PFSK-1 (cell line): ENCODE data around the gene TACR1.

ENCODE experiments used
- POLR2AphosphoS5 ChIP-seq: IDR thresholded peaks from 2 replicates; pipeline ENCODE4 v1.6.1; 2012; ENCODE audit warnings: low read depth, mild to moderate bottlenecking, control low read depth, low read length, moderate library complexity
- TAF1 ChIP-seq: IDR thresholded peaks from 2 replicates; pipeline ENCODE4 v1.6.1; 2012; ENCODE audit warnings: low read length, control low read depth, borderline replicate concordance; ENCODE audit not compliant: insufficient read depth

DNA sequence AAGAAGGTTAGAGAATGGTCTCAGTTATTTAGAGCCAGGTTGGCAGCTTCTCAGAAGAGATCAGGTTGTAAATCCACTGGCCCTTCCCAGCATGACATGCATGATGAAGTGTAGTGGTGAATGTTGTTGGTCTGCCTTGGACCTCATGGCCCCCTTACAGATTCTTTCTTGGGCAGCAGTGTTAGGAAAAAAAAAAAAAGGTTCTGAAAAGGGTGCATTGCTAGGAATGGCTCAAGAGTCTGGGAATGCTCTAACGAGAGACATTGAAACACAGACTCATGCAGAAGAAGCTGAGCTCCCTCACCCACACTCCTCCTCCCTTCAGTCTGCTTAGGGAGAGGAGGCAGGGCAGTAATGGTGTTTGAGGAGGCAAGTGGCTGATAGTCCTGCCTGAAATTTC lies 135.4 kb downstream of the TACR1 start:
- no peak for TF ChIP-seq TAF1
- no peak for TF ChIP-seq POLR2AphosphoS5
